Gastrocnemius medialis (tissue), 4 donors: ENCODE data around the gene NR6A1.

Source experiments
- POLR2A ChIP-seq, 2 donors: fragments of 450-650 bp; IDR thresholded peaks; one replicate each; pipeline ENCODE4 v1.6.1; 2017; ENCODE audit warnings: antibody characterized with exemption in 2 of 2, mild to moderate bottlenecking in 2 of 2, moderate library complexity in 2 of 2
- TF ChIP-seq, protein P1 (sequence below), 5 experiments: fragments of 450-650 bp in 3 of 5; fragments of 200-600 bp in 2 of 5; sonication (generic) in 2 of 5; IDR thresholded peaks in 4 of 5; conservative IDR thresholded peaks in 1 of 5; 1 replicate in 4 of 5; 2 replicates in 1 of 5; pipeline ENCODE4 v1.5.1; 2016 to 2019; ENCODE audit warnings: antibody characterized with exemption in 5 of 5, mild to moderate bottlenecking in 3 of 5, moderate library complexity in 3 of 5

DNA sequence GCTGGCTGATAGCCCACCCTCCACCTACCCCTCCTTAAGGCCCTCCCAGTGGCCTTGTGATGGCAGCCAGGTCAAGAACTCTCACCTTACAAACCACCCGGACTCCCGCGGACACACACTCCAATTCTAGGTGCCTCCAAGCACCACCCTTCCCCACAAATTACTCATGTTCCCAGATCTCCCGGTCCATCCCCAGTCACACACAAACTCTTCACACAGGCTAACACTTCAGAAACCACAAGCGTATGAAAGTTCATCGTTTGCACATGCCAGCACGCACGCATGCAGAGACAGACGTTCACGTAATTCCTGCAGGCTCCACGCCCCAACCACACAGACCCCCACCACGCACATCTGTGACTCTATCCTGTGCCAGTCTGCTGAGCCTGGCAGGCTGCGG, 281.9 kb downstream of the NR6A1 start:
- TF ChIP-seq POLR2A (IDR thresholded peaks at IDR 0.05): no peak
- TF ChIP-seq, protein P1, sequence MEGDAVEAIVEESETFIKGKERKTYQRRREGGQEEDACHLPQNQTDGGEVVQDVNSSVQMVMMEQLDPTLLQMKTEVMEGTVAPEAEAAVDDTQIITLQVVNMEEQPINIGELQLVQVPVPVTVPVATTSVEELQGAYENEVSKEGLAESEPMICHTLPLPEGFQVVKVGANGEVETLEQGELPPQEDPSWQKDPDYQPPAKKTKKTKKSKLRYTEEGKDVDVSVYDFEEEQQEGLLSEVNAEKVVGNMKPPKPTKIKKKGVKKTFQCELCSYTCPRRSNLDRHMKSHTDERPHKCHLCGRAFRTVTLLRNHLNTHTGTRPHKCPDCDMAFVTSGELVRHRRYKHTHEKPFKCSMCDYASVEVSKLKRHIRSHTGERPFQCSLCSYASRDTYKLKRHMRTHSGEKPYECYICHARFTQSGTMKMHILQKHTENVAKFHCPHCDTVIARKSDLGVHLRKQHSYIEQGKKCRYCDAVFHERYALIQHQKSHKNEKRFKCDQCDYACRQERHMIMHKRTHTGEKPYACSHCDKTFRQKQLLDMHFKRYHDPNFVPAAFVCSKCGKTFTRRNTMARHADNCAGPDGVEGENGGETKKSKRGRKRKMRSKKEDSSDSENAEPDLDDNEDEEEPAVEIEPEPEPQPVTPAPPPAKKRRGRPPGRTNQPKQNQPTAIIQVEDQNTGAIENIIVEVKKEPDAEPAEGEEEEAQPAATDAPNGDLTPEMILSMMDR (IDR thresholded peaks at IDR 0.05 in 4 of 5, conservative IDR thresholded peaks at IDR 0.05 in 1 of 5): no peak
